LNCAP (cell line): Measurements from ENCODE around the gene MT1E.

Source experiments
- CTCF ChIP-seq: fragments of 450-650 bp; IDR thresholded peaks from 2 replicates; pipeline ENCODE4 v1.5.1; 2017; ENCODE audit warnings: mild to moderate bottlenecking

The MT1E gene

GRCh38 chr16:56632848-56633365 is 7.3 kb downstream of the MT1E start:
- no peak for TF ChIP-seq CTCF

GRCh38 chr16:56633535-56633934 is 8.0 kb downstream of the MT1E start:
- TF ChIP-seq CTCF = no peak

DNA sequence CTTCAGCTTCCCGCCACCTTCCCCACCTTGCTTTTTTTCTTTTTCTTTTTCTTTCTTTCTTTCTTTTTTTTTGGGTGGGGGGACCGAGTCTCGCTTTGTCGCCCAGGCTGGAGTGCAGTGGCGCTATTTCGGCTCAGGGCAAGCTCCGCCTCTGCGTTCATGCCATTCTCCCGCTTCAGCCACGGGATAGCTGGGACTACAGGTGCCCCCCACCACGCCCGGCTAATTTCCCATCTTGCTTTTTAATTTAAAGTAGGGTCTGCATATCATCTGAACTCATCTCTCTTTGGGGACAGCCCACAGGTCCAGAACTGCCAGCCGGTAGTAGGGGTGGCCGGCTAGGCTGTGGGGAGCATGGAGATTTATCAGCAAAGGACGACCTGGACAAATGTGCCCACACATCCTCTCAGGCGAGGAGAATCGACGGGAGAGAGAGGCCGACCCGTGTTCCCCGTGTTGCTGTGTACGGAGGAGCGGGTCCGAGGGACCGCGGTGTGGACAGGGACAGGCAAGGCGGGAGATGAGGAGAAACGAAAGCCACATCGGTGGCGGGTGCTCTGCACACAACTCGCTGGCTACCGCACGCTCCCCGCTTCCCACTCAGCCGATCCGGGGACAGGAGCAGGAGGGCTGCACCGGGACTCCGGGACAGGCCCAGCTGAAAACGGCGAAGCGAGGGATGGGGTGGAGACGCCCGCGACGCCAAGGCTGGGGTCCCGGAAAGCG is 9.3 kb downstream of the MT1E start:
- no peak for TF ChIP-seq CTCF

DNA sequence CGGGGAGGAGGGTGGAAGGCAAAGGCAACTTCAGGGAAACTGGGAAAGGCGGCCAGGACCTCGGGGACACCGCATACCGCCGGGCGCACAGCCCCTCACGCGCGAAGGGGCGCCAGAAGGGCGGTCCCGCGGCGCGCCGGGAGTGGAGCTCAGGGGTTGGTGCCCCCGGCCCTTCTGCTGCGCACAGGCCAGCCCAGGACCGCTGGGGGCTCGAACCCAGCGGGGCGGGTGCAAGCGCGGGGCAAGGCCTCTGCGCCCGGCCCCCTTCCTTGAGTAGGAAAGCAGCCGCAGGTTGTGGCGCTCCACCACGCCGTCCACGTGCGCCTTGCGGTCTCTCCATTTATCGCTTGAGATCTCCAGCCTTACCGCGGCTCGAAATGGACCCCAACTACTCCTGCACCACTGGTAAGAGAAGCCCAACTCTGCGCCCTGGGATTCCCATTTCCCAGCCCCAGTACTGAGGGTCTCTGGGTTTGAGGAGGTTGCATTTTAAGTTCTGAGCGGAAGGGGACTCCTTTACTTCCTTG is 9.9 kb downstream of the MT1E start:
- no peak for TF ChIP-seq CTCF

DNA sequence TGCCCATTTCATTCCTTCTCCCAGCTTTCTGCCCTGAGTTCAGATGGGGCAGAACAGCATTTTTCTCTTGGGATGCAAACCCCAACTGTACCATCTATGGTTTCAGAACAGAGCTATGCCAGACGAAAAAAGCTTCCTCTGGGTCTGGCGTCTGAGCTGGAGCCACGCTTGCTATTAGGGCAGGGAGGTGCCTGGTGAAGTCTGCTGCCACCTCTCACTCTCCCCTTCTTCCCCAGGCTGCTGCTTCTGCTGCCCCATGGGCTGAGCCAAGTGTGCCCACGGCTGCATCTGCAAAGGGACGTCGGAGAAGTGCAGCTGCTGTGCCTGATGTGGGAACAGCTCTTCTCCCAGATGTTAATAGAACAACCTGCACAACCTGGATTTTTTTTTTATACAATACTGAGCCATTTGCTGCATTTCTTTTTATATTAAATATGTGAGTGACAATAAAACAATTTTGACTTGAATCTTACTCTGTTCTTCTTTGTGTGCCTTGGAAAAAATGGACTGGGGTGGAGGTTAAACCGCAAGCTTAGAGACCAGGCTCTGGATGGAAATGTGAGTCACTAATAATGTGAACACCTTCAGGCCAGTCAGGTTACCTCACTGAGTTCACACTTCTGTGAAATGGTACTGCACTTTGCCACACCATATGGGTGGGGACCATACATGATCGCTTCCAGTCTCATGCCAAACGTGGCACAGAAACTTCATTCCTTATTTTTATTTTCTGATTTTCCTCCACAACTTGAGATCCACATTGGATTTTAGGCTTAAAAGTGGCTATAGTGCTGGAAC is 11.2 kb downstream of the MT1E start:
- TF ChIP-seq CTCF = no peak

DNA sequence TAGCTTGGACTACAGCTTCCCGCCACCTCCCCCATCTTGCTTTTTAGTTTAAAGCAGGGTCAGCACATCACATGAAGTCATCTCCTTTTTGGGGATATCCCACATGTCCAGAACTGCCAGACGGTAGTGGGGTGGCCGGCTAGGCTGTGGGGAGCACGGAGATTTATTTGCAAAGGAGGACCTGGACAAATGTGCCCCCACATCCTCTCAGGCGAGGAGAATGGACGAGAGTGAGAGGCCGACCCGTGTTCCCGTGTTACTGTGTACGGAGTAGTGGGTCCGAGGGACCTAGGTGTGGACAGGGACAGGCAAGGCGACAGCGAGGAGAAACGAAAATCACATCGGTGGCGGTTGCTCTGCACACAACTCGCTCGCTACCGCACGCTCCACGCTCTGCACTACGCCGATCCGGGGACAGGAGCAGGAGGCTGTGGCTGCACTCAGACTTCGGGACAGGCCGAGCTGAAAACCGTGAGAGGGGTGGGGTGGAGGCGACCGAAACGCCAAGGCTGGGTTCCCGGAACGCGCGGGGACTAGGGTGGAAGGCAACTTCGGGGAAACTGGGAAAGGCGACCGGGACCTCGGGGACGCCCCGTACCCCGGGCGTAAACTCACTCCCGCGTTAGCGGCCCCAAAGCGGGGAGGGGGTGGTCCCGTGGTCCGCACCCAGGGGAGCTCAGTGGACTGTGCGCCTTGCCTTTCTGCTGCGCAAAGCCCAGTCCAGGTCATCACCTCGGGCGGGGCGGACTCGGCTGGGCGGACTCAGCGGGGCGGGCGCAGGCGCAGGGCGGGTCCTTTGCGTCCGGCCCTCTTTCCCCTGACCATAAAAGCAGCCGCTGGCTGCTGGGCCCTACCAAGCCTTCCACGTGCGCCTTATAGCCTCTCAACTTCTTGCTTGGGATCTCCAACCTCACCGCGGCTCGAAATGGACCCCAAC is 12.5 kb downstream of the MT1E start, which contains the start of gene MT1A:
MT1A (plus strand) TSS at position 853 of the 937 bp plus-strand sequence; CDS start at position 926, 73 bp downstream.
- no peak for TF ChIP-seq CTCF

- no peak for TF ChIP-seq CTCF
Measured at GRCh38 chr16:56639045-56639444, 13.5 kb downstream of the MT1E start.
